ENCODE results near the gene IL1A.
A peak's percentile ranks its signal among the peaks of the same experiment; 100 is the strongest.

IL1A gene

DNA sequence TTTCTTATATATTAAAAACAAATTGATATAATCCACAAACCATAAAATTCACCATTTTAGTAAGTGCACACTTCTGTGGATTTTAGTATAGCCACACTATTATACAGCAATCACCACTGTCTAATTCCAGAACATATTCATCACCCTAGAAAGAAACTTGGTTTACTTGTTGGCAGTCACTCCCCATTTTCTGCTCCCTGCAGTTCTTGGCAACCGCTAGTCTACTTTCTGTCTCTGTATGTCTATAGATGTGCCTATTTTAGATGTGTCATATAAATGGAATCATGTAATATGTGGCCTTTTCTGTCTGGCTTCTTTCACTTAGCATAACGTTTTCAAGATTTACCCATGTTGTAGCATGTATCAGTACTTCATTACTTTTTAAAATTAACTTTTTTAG is 25.6 kb downstream of the IL1A start:
- no peak for DNase-seq

DNA sequence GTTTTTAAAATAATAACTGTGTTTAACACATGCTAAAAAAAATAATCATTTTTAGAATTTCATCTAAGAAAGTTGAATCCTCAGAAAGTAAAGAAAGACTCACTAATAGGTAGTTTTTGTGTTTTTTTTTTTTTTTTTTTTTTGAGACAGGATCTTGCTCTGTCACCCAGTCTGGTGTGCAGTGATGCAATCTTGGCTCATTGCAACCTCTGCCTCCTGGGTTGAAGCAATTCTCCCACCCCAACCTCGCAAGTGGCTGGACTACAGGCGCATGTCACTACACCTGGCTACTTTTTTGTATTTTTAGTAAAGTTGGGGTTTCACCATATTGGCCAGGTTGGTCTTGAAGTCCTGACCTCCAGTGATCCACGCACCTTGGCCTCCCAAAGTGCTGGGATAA is 27.0 kb downstream of the IL1A start:
- DNase-seq: peak; percentile 36

DNA sequence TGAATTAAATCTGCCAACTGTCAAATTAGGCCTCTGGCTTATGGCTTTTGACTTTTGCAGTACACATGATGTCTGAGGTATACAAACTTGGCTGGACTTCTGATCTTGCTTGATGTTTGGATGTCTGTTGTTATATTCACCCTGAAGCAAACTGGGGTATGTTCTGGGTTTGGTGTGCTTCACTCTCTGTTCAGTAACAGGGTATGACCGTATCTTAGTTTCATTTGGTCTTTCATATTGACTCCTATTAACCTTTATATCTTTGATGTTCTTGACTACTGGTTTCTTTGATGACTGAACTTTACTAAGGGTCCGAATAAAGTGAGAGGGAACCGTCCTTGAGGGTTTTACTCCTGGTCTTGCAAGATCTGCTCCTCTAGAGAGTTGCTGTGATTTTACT is 28.1 kb downstream of the IL1A start:
- no peak for DNase-seq

DNA sequence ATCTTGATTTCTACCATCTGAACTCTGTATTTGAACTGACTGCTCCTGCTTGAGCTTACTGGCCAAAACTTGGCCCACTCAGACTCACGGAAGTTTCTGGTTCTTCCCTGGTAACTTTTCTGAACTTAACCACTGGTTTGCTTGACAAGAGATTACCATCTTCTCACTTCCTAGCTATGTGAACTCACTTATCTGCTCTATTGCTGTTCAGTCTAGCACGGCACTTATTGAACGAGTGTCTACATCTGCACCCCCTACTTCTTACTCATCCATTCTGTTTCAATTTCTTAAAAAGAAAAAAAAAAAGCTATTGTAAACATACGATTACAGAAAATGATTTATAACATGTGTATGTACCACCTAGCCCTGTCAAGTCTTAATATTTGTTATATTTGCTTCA is 28.8 kb downstream of the IL1A start:
- no peak for DNase-seq

DNA sequence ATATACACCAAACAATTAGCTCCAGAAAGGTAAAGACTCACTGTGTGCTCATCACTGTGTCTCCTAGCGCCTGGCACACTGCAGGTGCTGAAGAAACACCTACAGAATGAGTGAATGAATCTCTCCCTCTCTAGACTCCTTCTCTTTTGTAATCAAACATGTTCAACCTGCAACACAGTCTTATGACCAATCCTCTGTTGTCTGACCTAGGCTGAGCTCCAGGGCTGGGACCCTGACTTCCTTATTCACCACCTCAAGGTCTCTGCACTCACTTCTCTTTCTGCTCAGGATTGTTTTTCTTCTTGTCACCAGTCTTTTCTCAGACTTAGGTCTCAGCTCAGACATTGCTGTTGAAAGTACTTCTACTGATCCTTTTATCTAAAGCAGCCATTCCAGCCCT is 29.7 kb downstream of the IL1A start:
- DNase-seq: peak; percentile 37

DNA sequence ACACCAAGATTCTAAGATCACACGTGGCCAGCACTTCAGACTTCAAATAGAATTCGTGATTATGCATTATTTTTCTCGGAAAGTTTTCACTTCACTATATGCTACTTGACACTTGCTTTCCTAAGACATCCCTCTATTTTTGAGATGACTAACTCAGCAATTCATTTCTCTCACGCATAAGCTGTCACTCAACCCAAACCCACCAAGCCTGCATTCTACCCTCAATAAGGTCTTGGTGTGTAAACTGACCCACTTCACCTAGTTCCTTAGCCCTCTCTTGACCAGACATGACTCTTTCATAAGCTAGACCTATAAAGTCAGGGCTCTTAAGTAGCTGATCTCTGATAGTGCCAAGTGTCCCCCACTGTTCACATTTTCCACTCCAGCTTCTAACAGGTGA is 31.6 kb downstream of the IL1A start:
- DNase-seq: no peak

DNA sequence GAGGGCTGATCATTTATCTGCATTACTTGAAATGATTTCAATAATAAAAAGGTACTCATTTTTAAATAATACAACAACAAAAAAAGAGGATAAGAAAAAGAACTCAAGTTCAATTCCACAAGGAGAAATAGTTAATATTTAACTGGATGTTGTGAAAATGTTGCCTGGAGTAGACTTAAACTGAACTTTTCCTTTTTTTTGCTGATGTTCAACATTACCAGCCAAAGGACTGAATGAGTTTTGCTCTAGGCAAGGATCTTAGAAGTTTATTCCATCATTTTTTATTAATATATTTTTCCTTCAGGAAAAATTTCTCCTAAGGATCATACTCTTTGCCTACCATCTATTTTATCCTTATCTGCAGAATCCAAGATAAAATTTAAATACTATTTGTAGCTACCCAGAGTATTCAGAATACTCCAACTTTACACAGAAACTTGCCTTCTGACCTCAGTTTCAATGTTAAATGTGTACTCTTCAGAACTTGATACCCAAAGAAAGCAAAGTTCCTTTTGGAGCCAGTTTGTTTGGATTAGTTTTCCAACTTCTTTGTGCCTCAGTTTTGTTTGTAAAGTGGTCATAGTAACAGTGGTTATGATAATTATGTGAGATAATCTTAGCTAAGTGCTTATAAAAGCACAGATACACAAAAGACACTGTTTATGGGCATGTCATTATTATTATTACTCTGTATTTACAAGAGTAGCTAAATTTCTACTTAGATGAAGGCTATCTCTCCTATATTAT is 32.7 kb downstream of the IL1A start:
- DNase-seq: no peak

DNA sequence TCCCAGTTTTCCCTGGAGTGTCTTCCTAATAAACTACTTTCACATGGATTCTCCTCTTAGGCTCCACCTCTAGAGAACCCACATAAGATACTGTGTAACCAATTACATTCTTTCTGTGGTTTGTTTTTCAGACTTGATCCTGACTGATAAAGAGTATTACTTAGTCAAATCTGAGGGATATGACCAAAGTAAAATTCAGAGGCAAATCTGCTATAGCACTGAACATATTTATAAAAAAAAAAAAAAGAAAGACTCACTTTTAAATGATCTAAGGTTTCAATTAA is 33.8 kb downstream of the IL1A start:
- no peak for DNase-seq

DNA sequence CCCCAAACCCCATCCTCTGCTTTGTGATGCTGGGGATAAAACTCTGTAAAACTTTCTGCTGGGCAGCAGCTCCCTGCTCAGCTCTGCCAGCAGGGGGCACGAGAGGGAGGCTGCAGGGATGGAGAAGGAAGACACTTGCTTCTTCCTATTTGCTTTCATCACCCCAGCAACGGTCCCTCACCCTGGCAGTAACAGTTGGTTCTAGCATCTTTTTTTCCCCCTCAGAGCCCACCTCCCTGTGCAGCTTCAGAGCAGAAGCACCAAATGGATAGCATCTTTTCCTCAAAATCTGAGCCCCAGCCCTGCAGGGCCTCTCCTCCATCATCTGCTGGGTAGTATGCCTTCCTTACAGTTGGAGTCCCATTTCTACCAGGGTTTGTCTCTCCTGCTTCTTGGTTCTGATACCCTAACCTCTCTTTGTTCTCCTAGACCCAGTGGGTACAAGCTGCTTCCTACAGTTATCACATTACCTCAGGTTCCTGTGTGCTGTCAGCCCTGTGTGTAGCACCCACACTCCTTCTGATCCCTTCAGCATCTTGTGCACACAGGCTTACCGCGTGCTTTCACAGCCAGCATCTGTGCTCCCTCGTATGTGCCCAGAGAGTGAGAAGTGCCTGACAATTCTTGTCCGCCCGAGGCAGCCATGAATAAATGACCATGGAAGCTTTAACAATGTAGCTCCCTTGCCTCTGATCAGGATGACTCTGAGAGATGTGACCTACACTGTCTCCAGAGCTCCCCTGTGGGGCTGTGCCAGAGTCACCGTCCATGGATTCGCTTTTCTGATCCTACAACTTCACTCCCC is 34.3 kb downstream of the IL1A start:
- DNase-seq: peak; percentile 89

DNA sequence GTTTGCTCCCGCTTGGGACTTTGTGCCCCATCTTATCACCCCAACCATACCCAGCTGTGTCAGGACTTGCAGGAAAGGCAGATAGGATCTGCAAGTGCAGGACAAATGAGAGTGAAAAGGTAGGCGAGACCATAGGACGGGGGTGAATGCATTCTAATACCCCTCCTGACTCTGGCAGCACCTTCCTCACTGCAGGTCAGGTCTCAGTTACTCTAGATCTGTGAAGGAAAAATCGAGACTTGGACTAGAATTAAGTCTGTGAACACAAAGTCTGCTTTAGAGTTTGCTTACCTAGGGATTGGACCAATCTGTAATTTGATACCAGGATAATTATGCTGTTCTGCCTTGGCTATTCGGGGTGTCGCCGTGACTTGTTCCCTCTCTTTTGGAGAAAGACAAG is 43.8 kb downstream of the IL1A start:
- DNase-seq: no peak

DNA sequence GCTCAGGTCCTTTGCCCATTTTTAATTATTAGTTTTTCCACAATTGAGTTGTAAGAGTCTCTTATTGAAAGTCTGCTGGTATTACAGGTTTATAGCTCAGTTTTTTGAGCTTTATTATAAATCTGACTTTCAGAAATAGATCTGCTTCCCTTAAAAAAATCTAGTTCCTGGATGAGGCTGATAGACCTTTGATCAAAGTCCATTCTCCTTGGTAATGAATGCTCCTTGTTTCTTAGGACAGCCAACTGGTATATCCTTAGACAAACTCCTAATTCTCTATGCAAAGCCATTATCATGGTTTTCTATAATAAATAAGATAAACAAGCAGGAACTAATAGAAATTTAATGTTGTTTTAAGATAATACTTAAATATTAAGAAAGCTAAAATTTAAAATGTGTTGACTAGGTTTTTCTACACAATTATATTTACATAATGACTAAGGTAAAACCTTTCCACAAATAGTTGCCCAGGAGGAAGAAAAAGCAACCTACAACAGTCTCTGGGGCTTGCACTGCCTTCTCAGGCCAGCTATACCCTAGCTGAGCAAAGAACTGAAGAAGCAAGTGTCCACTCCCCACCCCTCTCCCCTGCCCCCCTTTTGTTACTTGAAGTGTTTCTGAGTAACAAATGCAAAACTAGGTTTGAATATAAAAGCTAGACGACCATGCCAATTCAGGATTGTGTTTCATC is 46.6 kb downstream of the IL1A start:
- no peak for DNase-seq

DNA sequence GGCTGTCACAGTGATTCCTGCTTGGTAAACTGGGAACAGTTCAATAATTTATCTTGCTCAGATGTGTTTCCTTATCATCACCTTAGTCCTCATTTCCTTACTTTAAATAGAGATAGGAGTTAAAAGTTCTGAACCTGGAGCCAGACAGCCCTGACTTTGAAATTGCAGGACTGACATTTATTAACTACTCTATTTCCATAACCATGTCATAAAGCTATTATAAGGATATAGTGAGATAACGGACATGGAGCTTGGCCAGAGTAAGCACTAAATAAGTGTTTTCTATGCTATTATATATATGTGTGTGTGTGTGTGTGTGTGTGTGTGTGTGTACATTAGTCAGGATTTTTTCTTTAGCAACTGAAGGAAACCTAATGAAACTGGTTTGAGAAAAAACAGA is 50.4 kb downstream of the IL1A start:
- DNase-seq: no peak

DNA sequence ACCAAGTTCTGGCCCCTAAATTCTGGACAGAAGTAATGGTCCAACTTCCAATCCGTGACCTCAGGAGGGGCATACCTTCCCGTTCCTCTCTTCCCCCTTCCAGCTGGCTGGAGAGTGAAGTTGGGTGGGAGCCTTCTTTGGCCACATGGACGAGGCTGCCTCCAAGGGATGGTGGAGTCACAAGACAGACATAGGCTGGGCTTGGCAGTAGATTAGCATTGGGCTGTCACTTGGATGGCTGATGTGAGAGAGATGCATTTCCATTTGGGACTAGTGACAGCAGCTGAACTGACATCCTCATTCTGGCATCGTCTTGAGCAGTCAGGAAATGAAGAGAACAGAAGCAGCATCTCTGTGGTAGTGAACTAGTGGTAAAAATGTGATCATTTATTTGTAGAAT is 50.8 kb downstream of the IL1A start:
- no peak for DNase-seq

DNA sequence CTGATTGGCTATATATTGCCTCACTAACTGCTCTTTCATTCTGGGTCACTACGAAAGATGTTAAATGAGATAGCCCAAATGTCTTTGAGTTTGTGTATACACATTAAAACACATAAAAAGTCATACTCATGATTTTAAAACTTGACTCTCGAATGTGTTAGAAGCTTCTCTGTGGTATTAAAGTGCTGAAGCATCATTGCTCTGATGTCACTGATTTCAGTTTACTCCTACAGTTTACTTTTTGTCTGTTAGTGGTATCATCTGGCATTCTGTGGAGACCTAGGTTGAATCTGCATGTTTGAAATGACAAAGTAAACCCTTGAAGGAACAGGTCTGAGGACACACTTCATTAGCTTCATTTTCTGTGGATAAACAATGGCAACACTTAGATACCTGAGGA is 52.8 kb downstream of the IL1A start:
- DNase-seq: no peak

DNA sequence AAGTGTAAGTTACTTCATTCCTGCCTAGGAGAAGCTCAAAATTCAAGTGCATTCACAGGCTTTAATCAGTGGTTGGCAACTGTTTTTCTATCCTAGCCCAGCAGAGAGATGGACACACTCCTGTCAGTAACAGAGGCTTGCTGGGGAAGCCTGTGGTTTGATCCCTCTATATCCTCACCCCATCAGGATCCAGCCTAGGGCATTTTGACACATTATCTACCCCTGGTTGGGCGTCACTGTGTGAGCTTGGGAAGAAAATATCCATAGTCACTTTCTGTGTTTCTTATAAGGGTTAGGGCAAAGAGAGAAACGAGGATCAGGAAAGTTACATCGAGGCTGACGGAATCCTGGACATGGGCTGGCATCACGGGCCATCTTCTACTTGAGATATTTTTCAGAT is 53.5 kb downstream of the IL1A start:
- no peak for DNase-seq

DNA sequence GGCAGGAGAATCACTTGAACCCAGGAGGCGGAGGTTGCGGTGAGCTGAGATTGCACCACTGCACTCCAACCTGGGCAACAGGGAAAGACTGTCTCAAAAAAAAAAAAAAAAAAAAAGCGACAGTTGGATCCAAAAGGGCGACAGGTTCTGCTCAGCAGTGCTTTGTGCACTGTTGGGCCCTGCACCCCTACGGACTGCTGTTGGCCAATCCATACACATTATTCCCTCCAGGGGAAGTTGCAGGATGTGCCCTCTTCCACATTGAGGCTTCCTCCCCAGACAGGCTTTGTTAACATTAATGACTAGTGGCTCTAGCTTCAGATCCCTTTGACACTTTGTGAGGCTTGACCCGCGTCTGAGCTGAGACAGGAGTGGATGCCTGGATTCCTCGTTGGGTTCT is 54.1 kb downstream of the IL1A start:
- no peak for DNase-seq

DNA sequence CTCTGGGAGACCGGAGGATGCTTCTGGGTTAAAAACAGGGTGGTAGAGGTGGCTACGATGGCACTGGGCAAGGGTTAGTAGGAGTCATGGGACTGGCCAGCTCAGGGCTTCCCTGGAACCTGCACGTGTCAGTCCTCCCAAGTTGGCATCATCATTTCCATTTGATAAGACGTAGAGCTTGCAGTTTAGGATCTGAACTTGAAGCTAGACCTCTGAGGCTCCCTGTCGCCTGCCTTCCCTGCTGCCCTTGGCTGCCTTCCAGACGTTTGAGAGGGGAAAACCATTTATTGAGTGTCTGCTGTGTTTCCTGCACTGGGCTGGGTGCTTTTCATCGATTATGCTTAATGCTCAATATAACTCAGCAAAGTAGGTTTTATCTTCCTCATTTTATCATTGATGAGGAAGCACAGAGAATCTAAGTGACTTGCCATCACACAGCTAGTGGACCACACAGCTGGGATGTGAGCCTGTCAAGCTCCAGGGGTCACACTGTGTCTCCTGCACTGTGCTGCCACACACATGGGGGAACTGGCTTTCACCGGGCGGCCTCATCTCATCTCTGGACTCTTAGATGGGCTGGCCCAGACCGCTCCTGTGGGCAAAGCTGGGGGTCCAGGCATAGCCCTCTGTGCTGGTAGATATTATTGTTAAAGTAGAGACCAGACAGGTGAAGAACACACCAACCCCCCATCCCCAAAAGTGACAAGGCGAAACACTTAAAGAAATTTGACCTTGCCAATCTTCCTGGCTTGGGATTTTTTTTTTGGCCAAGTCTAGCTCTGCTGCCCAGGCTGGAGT is 55.7 kb downstream of the IL1A start:
- DNase-seq: peak; percentile 64

DNA sequence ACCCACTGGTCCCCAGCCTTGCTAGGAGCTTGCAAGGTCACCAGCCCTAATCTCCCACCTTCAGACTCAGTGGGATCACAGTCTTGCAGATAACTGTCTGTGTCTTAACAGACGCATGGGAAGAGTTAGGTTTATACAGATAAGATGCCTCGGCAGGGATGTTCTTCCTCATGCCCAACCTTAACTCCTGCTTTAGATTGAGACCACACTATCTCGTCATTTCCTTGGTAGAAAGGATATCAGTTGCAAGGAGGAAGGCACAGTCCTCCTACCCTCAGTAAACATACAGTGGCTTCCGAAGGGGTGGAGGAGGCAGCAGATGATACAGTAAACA is 56.3 kb downstream of the IL1A start:
- DNase-seq: peak; percentile 71

DNA sequence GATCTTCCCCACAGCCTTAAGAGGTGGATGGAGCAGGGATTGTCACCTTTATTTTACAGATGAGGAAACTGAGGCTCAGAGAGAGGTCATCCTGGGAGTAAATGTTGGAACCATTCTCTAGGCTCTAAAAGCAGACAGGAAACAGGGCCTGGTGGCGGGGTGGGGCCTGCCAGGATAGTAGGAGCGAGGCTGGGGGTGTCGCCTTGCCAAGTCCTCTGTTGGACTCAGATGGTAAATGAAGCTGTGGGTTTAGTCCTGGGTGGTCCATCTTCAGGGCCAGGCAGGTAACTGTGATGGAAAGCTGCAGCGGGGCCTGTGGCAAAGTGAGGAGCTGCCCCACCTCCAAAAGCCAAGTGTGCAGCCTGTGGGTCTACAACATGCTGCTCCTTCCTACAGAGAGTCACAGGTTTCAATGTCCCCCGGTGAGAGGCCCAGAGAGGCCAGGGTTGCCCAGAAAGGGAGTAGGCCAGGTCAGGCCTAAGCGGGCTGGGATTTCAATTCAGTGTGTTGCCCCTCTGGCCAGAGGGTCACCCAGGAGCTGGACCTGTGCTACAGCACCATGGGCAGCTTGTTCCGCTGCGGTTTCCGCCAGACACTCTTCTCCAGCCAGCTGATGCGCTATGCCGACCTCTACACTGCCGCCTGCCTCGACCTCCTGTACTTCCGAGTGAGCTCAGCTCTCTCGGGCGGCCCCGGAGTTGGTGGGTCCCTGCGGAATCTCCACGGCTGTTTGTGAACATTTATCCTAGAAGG is 56.8 kb downstream of the IL1A start:
- no peak for DNase-seq

DNA sequence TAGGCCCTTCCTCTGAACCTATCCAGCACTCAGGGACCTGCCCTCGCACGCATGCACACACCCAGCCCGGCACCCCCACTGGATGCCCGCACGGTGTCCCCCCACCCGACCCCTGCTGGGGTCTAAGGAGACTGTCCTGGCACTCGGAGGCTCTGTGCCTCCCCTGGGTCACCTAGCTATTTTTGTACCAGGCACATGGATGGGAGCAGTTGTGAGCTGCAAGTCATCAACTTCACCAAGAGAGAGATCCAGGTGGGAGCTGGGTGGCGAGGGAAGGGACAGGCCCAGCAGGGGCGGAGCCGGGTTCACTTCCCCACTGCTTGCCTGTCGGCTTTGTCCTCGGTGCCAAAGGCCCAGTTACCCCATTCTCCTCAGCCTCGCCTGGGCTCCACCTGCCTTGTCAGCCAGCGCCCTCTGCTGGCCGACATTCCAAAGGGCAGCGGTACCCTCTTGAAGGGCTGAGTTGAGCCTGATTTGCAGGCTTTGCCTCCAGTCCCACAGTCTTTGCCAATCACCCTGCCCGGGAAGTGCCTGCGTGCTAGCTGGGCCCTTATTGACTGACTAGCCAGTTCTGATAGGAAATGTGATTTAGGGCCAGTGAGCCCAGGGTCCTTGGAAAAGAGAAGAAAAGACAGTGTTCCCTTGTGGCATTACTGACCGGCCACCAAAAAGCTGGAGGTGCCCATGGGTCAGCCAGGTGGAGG is 57.7 kb downstream of the IL1A start:
- DNase-seq: peak; percentile 96

DNA sequence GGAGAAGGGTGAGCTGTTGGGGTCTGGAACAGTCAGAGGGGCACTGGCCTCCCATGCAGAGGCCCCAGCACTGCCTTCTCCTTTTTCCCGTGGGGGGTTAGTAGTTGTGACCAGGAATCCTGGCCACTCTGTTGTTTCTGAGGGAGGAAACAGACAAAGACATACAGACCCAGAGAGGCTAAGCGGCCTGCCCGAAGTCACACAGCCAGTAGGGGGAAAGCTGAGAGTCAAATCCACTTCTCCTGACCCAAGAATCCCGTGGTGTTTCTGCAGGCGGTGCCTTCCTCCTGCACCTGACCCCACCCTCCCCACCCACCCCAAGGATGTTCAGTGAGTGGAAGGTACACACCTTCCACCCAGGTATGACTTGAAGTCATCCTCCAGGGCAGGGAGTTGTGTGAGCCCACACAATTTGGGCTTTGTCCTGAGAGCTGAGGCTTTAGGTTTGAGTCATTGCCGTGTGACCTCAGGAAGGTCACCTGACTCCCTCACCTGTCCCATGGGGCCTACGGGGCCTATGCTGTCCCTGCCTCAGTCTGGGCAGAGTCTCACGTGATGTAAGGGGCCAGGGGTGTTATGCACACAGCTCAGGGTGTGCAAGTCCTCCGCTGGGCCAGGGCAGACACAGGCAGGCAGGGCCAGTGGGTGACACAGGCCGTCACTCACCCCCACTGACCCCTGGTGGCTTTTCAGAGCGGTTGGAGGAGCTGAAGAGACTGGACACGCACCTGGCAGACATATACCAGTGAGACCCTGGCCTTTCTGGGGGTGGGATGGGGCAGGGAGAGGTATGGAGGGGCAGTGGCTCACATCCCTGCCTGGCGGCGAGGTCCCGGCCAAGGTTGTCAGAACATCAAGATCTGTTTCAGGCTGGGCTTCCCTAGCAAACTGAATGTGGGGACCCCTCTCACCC is 58.5 kb downstream of the IL1A start:
- DNase-seq: no peak
